GM12878 (cell line): ENCODE data around the gene DUS2. TPM values are rescaled to one million over a fixed set of nuclear protein-coding genes. Genes with fewer than 3 reads are reported as not detected.

Experiments
- ATAC-seq: fragments of 200-7000 bp; cut with Tn5 transposase; 3 replicates; pipeline ENCODE4 v1.9.1; 2020; ENCODE audit warnings: mild to moderate bottlenecking, moderate library complexity
- BruUV-seq: library from RNA; stranded (reverse); fragments of 400-500 nt; replicated peaks from 2 replicates; lab custom pipeline; 2021; lab: Mats Ljungman, UMichigan
- CTCF ChIA-PET: fragments of 300-600 bp; sonication (Branson Sonifier 250); formaldehyde crosslinking; extraction: SDS; loops from one replicate; lab custom pipeline; 2021; ENCODE audit warnings: inconsistent platforms; lab: Yijun Ruan, JAX
- POLR2A ChIA-PET: fragments of 350-600 bp; formaldehyde crosslinking; extraction: SDS; loops from one replicate; lab custom pipeline; 2021; ENCODE audit warnings: inconsistent platforms; lab: Charles Lee
- RAD21 ChIA-PET: fragments of 300-600 bp; sonication (Branson Sonifier 250); formaldehyde crosslinking; loops from one replicate; lab custom pipeline; 2023; ENCODE audit warnings: antibody characterized with exemption; ENCODE audit not compliant: unreplicated experiment; lab: Charles Lee
- SMC1A ChIA-PET: fragments of 300-600 bp; sonication (Branson Sonifier 250); formaldehyde crosslinking; loops from one replicate; lab custom pipeline; 2023; ENCODE audit not compliant: unreplicated experiment, uncharacterized antibody; lab: Charles Lee
- DNase-seq: peaks from one replicate; pipeline ENCODE4 v3.0.0-alpha.2; 2011; ENCODE audit warnings: low read depth, low spot score
- FAIRE-seq: peaks from 3 replicates; lab custom pipeline; 2011; peaks lifted over from hg19 to GRCh38; lab: Jason Lieb, UNC
- H2AFZ ChIP-seq: 2 replicates; pipeline ENCODE4 v1.6.0; 2011; ENCODE audit warnings: low read depth, low read length, control low read depth; ENCODE audit not compliant: control insufficient read depth
- H3K27ac ChIP-seq: 2 replicates; pipeline ENCODE4 v1.5.1; 2011; ENCODE audit warnings: control low read depth; ENCODE audit not compliant: control insufficient read depth, insufficient read depth
- H3K27me3 ChIP-seq, 2 experiments: replicated peaks in 1 of 2; 2 replicates each; pipeline versions ENCODE4 v1.6.0 to v1.6.1; 2011; ENCODE audit warnings: low read length in 1 of 2; ENCODE audit not compliant: control insufficient read depth in 2 of 2, insufficient read depth in 2 of 2
- H3K36me3 ChIP-seq, 2 experiments: 2 replicates each; pipeline ENCODE4 v1.5.1; 2011; ENCODE audit warnings: low read length in 1 of 2; ENCODE audit not compliant: control insufficient read depth in 2 of 2, insufficient read depth in 2 of 2
- H3K4me1 ChIP-seq: 2 replicates; pipeline ENCODE4 v1.6.1; 2011; ENCODE audit warnings: mild to moderate bottlenecking, low read length, moderate library complexity, mixed read lengths; ENCODE audit not compliant: control insufficient read depth, insufficient read depth
- H3K4me2 ChIP-seq: 2 replicates; pipeline ENCODE4 v1.6.0; 2011; ENCODE audit warnings: control low read depth; ENCODE audit not compliant: control insufficient read depth, insufficient read depth
- H3K4me3 ChIP-seq: fragments of 200-600 bp; sonication (generic); 2 replicates; pipeline ENCODE4 v1.5.1; 2016
- H3K79me2 ChIP-seq: 2 replicates; pipeline ENCODE4 v1.6.0; 2011; ENCODE audit warnings: low read length; ENCODE audit not compliant: control insufficient read depth, insufficient read depth
- H3K9ac ChIP-seq: 2 replicates; pipeline ENCODE4 v1.8.0; 2011; ENCODE audit warnings: low read length, control low read depth, mixed read lengths; ENCODE audit not compliant: control insufficient read depth, insufficient read depth
- H3K9me3 ChIP-seq: replicated peaks from 3 replicates; pipeline ENCODE4 v1.5.1; 2011; ENCODE audit warnings: mild to moderate bottlenecking, low read length; ENCODE audit not compliant: control insufficient read depth, insufficient read depth
- H4K20me1 ChIP-seq: 2 replicates; pipeline ENCODE4 v1.6.0; 2011; ENCODE audit not compliant: control insufficient read depth, insufficient read depth
- BCLAF1 ChIP-seq: fragments of 450-650 bp; IDR thresholded peaks from 2 replicates; pipeline ENCODE4 v1.6.1; 2017; ENCODE audit warnings: antibody characterized with exemption, mild to moderate bottlenecking, moderate library complexity
- CREM ChIP-seq: IDR thresholded peaks from 2 replicates; pipeline ENCODE4 v1.6.1; 2014; ENCODE audit warnings: antibody characterized with exemption, low read depth
- CTCF ChIP-seq, 3 experiments: IDR thresholded peaks in 2 of 3; conservative IDR thresholded peaks in 1 of 3; 2 replicates each; pipeline ENCODE4 v1.5.1; 2011; ENCODE audit warnings: low read depth in 3 of 3, low read length in 3 of 3, mild to moderate bottlenecking in 3 of 3, control low read depth in 2 of 3, moderate library complexity in 2 of 3, inconsistent platforms in 1 of 3, mixed read lengths in 1 of 3; ENCODE audit not compliant: control insufficient read depth in 2 of 3, insufficient read depth in 1 of 3; ENCODE audit errors: extremely low read depth in 1 of 3
- MEF2B ChIP-seq: fragments of 450-650 bp; IDR thresholded peaks from 2 replicates; pipeline ENCODE4 v1.6.1; 2018; ENCODE audit warnings: mild to moderate bottlenecking, moderate library complexity; ENCODE audit not compliant: partially characterized antibody, poor library complexity, severe bottlenecking
- TARDBP ChIP-seq: IDR thresholded peaks from 2 replicates; pipeline ENCODE4 v1.6.1; 2016; ENCODE audit warnings: borderline replicate concordance
- ZNF274 ChIP-seq: IDR thresholded peaks from one replicate; pipeline ENCODE4 v1.8.0; 2011; ENCODE audit not compliant: insufficient read length, insufficient read depth
- WGBS: methylation state at CpG from one replicate; pipeline ENCODE4 v1.1.6; 2016; ENCODE audit warnings: low lambda C conversion rate; ENCODE audit not compliant: insufficient replicate concordance, insufficient coverage; ENCODE audit errors: missing lambda C conversion rate; 5-methylcytosine and 5-hydroxymethylcytosine counted together
- in situ Hi-C: fragments of 300-500 bp; cut with MboI; formaldehyde crosslinking; loops from 9 replicates; pipeline ENCODE4 v1.14.3; 2018; ENCODE audit warnings: mixed read lengths
- intact Hi-C: fragments of 100-400 bp; cut with micrococcal nuclease; formaldehyde crosslinking; loops from one replicate; pipeline ENCODE4 v1.14.2; 2022; ENCODE audit not compliant: unreplicated experiment
- polyA plus RNA-seq, 11 experiments: library from polyadenylated mRNA; depleted of rRNA in 4 of 11; unstranded in 6 of 11; stranded (reverse) in 5 of 11; fragments of >200 nt; fragmentation: Nextera tagmentation in 4 of 11; fragmentation: Illumina TruSeq in 1 of 11; extraction: Ambion mirVana in 4 of 11; extraction: Trizol in 1 of 11; gene quantifications; 1 replicate in 1 of 11; 2 replicates in 10 of 11; pipeline versions ENCODE4 v1.2.1 to v1.2.3, GENCODE V29; 2011 to 2016; ENCODE audit warnings: inconsistent platforms in 2 of 11, missing spikeins in 2 of 11, low read depth in 1 of 11
- total RNA-seq, 4 experiments: library from RNA; depleted of rRNA in 3 of 4; stranded (reverse); fragments of >200 nt in 3 of 4; fragmentation: Illumina TruSeq in 1 of 4; extraction: Trizol in 1 of 4; gene quantifications; 2 replicates each; pipeline versions ENCODE4 v1.2.1 to v1.2.3, GENCODE V29; 2013 to 2021

Gene DUS2
- total and polyA plus RNA-seq, 10 of the 15 experiments (the other 5 are each of a cell fraction or from before 2014, with no cell fraction given): 4.8 to 32.3 (median 25.5) TPM

GRCh38 chr16:67979955-67980678 is 43.0 kb upstream of the DUS2 start, which contains the start of gene DPEP3:
Gene DPEP3 (minus strand): TSS chr16:67980499. CDS start chr16:67980380, 119 bp downstream.
- H4K20me1 ChIP-seq: no peaks in the 10 kb centered on the region
- 90% methylated on average over 43 of the region's 62 CpGs for WGBS
- RAD21 ChIA-PET: no interaction called here
- no peaks in the 10 kb centered on the region for H3K36me3 ChIP-seq
- TF ChIP-seq CTCF (IDR thresholded peaks at IDR 0.05 in 2 of 3, conservative IDR thresholded peaks at IDR 0.05 in 1 of 3; ENCODE audit: control insufficient read depth in 2 of 3, extremely low read depth in 1 of 3, insufficient read depth in 1 of 3, low read depth in 3 of 3, low read length in 3 of 3) (0 out of 6 replicates have a peak, but pooled peaks of 1 of the 3 experiments have one; percentile 11), CREM (no peak), MEF2B (no peak), BCLAF1 (no peak), TARDBP (no peak), ZNF274 (no peak)
- SMC1A ChIA-PET: interaction anchor here (1.5 kb wide), 1 partner anchor 12 kb away, joined by 3 read pairs; no protein-coding TSS in a partner anchor
- H2AFZ ChIP-seq: no peak within 1 kb of the TSS
- POLR2A ChIA-PET: interaction anchor here (1.0 kb wide), 1 partner anchor 11 kb away, joined by 3 read pairs; no protein-coding TSS in a partner anchor
- DNase-seq (no peak), ATAC-seq (no peak), FAIRE-seq (no peak)
- no peak within 1 kb of the TSS for H3K9ac ChIP-seq
- H3K4me1 ChIP-seq: peaks cover 28% of the 10 kb centered on the region
- CTCF ChIA-PET: interaction anchor here (1.4 kb wide), 1 partner anchor 12 kb away, joined by 3 read pairs; no protein-coding TSS in a partner anchor
- H3K27ac ChIP-seq: no peak within 1 kb of the TSS
- no peaks in the 10 kb centered on the region for H3K9me3 ChIP-seq
- H3K4me3 ChIP-seq: no peak within 1 kb of the TSS
- in situ Hi-C loops: no loop called here
- no TSS peak for BruUV-seq
- no peak within 1 kb of the TSS for H3K4me2 ChIP-seq
- no peaks in the 10 kb centered on the region for H3K79me2 ChIP-seq
- H3K27me3 ChIP-seq: no peaks in the 10 kb centered on the region; a peak in 1 of 4 replicates
- intact Hi-C loops: no loop called here
